ENCODE results near the gene PLPP1.

Gene PLPP1

DNA sequence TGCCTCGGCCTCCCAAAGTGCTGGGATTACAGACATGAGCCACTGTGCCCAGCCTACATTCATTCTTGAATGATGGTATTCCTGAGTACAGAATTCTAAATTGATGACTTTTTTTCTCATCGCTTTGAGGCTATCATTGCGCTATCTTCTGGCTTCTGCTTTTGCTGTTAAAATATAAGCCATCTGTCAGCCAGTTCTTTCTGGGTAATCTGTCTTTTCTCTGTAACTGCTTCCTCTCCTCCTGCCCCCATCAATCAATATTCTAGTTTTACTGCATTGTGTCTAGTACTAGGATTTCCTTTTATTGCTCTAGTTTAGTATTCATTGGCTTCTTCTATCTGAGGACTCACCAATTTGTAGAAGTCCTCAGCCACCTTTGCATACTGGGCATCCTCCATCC, 89.0 kb downstream of the PLPP1 start:
- no peak for DNase-seq

- DNase-seq: no peak
Measured at GRCh38 chr5:55441954-55442353, 92.8 kb downstream of the PLPP1 start.

- DNase-seq: no peak
Measured at GRCh38 chr5:55441107-55441771, 93.5 kb downstream of the PLPP1 start.

DNA sequence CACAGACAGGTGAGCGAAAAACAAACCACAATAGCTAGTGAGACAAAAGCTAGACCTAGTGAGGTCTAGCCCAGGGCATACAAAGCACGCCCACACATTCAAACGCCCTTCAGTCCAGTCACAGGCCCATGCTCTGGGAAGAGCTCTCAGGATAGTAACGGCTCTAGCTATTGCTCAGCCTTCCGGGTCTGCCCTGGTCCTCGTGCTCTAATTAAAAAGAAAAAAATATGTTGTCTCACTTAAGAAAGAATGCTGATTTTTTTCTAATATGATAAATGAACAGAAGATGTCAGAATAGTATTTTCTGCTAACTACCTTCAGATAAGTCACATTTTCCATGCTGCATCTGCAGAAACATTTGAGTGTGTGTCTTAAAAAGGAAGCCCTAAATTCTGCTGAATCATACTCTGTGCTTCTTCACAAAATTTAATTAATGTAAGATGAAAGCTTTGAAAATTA, 94.5 kb downstream of the PLPP1 start:
- no peak for DNase-seq

GRCh38 chr5:55438998-55439397, 95.8 kb downstream of the PLPP1 start:
- no peak for DNase-seq

GRCh38 chr5:55437859-55438206, 96.9 kb downstream of the PLPP1 start:
- no peak for DNase-seq

DNA sequence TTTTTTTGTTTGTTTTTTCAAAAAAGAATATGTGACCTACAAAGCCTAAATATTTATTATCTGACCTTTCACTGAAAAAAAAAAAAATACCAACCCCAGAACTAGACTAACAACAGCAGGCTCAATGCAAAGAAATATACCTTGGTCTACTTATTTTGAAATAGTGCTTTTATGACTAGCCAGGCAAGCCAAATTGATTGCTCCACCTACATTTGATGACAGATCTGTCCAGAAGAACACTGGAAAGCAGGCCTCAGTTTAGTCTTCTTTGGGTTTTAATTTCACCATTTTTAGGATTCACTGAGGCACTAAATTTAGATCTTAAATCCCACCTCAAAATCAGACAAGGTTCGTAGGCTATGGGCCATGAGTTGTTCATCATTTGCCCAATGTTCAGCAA, 97.3 kb downstream of the PLPP1 start:
- no peak for DNase-seq

DNA sequence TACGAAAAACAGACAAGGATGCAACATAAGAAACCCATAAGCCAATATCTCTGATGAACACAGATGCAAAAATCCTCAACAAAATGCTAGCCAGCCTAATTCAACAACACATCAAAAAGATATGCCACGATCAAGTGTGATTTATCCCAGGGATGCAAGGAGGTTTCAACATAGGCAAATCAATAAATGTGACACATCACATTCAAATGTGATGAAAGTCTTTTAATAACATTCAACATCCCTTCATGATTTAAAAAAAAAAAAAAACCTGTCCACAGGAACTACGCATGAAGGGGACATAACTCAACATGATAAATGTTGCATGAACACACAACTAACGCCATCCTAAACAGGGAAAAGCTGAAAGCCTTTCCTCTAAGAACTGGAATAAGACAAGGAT, 102.2 kb downstream of the PLPP1 start:
- no peak for DNase-seq

DNA sequence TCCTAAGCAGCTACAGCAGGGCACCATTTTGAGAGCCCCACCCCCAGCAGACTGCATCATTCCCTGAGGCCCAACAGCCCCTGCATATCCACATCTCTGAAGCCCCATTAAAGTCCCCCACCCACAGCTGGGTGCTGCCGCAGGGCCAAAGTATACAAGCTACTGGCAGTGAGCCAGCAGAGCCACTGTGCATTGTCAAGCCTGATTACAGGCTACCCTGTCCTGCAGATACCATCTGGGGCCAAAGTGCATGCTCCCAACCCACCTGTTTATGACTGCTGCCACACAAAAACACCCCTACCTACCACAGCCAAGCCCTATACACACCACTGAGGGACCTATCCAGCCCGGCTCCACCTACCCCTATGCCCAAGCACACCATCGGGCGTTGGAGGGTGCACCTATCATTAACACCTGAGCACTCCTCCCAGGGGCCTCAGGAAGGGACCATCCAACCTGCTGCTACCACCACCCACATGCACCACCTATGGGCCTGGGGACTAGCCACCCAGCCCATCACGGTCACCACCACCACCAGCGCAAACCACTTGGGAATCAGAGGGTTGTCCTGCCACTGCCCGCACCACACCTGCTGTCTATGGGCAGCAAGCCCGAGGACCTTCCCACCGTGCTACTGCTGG, 105.0 kb downstream of the PLPP1 start:
- no peak for DNase-seq

DNA sequence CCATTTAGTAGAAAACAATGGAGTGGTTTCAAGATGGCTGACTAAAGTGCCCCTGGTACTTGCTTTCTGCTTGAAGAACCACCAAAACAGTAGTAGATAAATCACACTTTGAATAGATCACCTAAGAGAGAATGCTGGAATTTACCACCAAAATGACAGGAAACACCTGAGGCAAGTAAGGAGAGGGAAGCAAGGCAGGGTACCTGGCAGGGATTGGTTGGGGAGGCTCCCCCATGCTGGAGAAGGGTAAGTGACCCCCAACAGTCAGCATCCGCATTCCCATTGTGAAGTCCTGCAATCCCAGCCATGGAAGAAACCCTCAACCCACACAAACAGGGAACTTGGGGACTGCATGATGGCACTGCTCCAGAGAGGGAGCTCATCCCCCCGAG, 105.5 kb downstream of the PLPP1 start:
- DNase-seq: no peak

GRCh38 chr5:55427157-55427556, 107.6 kb downstream of the PLPP1 start:
- DNase-seq: no peak

DNA sequence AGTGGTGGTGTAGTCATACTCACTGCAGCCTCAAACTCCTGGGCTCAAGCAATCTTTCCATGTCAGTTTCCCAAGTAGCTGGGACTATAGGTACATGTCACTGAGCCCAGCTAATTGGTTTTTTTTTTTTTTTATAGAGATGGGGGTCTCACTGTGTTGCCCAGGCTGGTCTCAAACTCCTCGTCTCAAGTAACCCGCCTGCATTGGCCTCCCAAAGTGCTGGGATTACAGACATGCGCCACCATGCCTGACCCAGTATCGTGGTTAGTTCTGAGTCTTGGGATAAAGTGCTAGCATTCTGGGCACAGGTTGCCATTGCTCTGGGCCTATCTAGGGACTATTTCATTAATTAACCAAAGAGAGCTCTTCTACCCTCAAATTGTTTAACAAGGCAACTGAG, 108.3 kb downstream of the PLPP1 start:
- no peak for DNase-seq

GRCh38 chr5:55421074-55421529, 113.7 kb downstream of the PLPP1 start:
- no peak for DNase-seq

DNA sequence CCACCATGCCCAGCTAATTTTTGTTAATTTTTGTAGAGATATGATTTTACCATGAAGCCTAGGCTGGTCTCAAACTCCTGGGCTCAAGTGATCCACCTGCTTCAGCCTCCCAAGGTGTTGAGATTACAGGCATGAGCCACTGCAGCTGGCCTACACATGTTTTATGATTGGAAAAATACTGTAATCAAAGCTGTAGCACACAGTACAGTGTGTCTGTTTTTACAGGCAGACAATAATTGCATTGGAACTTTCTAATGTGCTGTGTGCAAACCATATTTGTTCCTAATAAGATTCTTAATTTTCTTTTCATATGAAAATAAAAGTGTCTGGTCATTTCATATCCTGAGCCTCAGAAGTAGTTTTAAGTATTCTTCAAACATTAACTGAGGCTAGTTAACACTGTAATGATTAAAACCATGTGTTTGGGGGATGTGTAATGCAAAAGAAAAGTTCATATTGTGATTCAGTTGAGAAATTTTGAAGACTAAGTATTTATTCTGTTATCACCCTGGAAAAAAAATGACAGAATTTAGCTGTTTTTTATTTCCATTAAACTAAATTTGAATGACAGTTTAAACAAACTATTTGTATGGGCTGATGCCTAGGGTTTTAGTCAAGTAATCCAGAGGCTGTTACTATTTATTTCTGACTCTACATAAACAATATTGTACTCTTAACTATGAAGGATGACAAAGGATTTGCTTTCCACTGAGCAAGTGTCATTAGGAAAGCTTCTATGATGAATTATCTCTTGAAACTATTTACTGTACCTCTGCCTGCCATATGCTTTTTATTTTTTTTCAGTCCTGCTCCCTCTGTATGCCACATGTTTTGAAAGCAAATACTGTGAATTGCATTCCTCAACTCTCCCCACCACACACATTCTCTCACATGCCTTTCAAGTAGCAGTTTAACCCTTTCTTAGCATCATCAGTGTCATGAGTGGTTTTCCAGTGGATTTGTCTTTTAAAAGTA, 115.5 kb downstream of the PLPP1 start:
- DNase-seq: no peak

DNA sequence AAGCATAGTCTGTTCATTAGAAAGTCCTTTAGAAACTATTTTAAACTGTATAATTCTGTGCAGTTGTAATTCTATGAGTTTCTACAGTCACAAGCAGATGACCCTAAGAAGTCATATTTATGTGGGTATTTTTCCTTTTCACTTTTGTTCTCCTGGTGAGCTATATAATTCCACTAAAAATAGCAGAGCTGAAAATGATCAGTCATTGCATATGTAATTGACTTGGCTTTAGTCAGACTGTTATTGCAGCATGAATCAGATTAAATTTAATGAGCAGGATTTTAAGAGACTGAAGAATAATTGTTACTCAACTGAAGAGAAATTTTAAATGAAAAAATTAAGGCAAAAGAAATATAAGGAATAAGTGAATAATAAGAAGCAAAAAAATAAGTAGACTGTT, 118.5 kb downstream of the PLPP1 start:
- DNase-seq: no peak

- DNase-seq: no peak
Measured at GRCh38 chr5:55415071-55415470, 119.7 kb downstream of the PLPP1 start.

DNA sequence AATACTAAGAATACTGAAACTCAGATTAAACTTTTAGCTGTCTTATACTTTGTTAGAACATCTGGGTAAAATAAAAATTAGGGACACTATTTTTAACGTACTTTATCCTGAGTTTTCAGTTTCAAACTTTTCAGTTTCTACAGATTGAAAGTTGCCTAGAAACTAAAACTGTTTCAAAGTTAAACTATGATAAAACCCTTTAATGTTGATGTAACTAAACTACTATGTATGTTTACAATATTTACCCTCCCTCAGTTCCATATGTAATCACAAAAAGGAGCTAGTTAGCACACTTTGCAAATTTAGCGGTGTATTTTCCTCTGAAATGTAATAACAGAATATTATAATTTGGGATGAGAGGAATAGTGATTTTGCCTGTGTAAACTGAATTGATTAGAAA, 121.1 kb downstream of the PLPP1 start:
- no peak for DNase-seq

DNA sequence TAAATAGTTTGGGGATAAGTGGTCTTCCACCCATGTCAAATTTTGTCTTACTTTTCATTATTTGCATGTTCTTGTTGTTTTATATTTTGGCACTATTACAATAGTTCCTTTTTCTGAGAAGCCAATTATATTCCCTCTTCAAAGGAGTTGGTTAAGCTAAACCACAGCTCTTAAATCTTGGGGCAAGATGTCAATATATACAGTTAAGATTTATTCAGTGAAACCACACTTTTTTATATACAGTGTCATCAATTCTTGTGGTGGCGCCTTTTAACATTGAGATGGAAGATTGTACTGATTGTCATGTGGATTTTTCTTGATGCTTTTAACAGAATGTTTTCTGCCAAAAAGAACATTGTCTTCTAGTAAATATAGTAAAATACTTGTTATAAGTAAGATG, 122.9 kb downstream of the PLPP1 start:
- no peak for DNase-seq

GRCh38 chr5:55410845-55411244, 123.9 kb downstream of the PLPP1 start:
- DNase-seq: no peak

GRCh38 chr5:55409775-55410174, 125.0 kb downstream of the PLPP1 start:
- DNase-seq: no peak

DNA sequence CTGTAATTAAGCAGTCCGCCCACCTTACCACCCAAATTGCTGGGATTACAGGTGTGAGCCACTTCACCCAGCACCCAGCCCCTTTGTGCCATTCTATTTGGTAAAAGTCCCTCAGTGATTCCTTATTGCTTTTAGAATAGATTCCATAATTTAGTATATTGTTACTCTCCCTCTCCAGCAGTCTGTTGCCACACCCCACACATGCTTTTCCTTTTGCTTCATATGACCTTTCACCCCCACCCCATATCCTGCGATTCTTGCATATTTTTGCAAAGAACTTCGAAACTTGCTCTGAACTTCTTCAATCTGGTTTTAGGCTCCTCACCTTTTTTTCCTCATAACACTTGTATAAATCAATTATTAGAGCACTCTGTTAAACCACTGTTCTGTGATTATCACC, 126.8 kb downstream of the PLPP1 start:
- DNase-seq: no peak

DNA sequence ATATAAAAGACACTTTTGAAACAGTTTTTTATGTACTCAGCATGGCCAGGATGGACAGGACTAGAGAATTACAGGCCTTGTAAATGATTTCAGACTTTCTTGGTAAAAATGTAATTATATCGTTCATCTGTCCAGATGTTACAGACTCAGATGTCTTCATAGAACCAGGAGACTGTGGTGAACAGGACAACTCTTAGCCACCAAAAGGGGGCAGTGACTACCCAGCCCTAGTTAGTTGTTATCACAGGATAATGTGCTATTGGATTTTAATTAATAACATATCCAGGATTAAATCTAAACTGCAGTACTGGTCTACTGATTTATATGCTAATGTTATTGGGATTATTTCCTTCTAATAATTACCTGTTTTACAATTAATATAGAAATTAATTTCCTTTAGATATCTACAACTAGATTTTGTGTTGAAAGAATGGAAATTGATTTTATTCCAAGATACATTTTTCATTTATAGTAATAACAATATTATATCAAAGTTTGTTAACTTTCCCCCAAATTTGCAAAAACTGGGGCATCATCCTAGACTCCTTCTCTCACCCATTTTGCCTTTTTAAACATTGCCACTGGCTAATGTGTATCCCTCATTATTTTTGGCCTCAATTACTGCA, 127.6 kb downstream of the PLPP1 start:
- no peak for DNase-seq

GRCh38 chr5:55406292-55406691, 128.5 kb downstream of the PLPP1 start:
- DNase-seq: no peak
